ENCODE results near the gene ITPR1.

GRCh38 chr3:4843619-4844018 is 350.5 kb downstream of the ITPR1 start:
- TF ChIP-seq CREB5 (CRISPR knock-in tag; IDR thresholded peaks at IDR 0.05; ENCODE audit: low read depth) (no peak), PATZ1 (CRISPR knock-in tag; IDR thresholded peaks at IDR 0.05; ENCODE audit: borderline replicate concordance) (no peak), RARB (CRISPR knock-in tag; IDR thresholded peaks at IDR 0.05) (no peak), BACH2 (CRISPR knock-in tag; IDR thresholded peaks at IDR 0.05; ENCODE audit: borderline replicate concordance) (no peak), PPARA (CRISPR knock-in tag; IDR thresholded peaks at IDR 0.05; ENCODE audit: borderline replicate concordance) (no peak), ZNF565 (CRISPR knock-in tag; conservative IDR thresholded peaks at IDR 0.05; ENCODE audit: low read depth) (no peak), ISL1 (CRISPR knock-in tag; IDR thresholded peaks at IDR 0.05) (no peak), ZFP30 (CRISPR knock-in tag; IDR thresholded peaks at IDR 0.05) (no peak), ZNF70 (CRISPR knock-in tag; IDR thresholded peaks at IDR 0.05) (no peak), SNAI2 (CRISPR knock-in tag; IDR thresholded peaks at IDR 0.05) (no peak), ARNTL (CRISPR knock-in tag; IDR thresholded peaks at IDR 0.05; ENCODE audit: borderline replicate concordance, low read depth) (no peak), OSR1 (CRISPR knock-in tag; IDR thresholded peaks at IDR 0.05) (no peak)

All from SK-N-SH treated with all-trans-retinoic acid at 6 μM for 48 hours (cell line).